K562 (cell line): ENCODE measurements around the gene HYAL1. TPM values are rescaled to one million over a fixed set of nuclear protein-coding genes. Genes with fewer than 3 reads are reported as not detected.
A peak's percentile ranks its signal among the peaks of the same experiment; 100 is the strongest.

Source experiments
- MYBL2 ChIP-seq, 2 experiments: fragments of 450-650 bp in 1 of 2; sonication (generic) in 1 of 2; formaldehyde crosslinking in 1 of 2; IDR thresholded peaks; 2 replicates each; pipeline versions ENCODE4 v1.6.1 to v1.8.1; 2017 to 2022; ENCODE audit warnings: borderline replicate concordance in 1 of 2, inconsistent platforms in 1 of 2, low read depth in 1 of 2, mild to moderate bottlenecking in 1 of 2, missing genetic modification reagents in 1 of 2, moderate library complexity in 1 of 2
- NCOR1 ChIP-seq: fragments of 450-650 bp; IDR thresholded peaks from 2 replicates; pipeline ENCODE4 v1.6.1; 2016; ENCODE audit warnings: mild to moderate bottlenecking, moderate library complexity
- ZNF174 ChIP-seq: fragments of 250-450 bp; sonication (Bioruptor Pico); IDR thresholded peaks from 2 replicates; pipeline ENCODE4 v1.4.0; 2020; ENCODE audit warnings: mild to moderate bottlenecking
- ZNF561 ChIP-seq: fragments of 450-650 bp; formaldehyde crosslinking; conservative IDR thresholded peaks from 2 replicates; pipeline ENCODE4 v1.4.0; 2020; ENCODE audit warnings: mild to moderate bottlenecking, moderate library complexity
- ZSCAN29 ChIP-seq: fragments of 450-650 bp; IDR thresholded peaks from 2 replicates; pipeline ENCODE4 v1.6.1; 2017
- polyA plus RNA-seq, 8 experiments: library from polyadenylated mRNA; depleted of rRNA in 4 of 8; stranded (reverse) in 5 of 8; unstranded in 3 of 8; fragments of >200 nt; fragmentation: Nextera tagmentation in 2 of 8; fragmentation: Illumina TruSeq in 1 of 8; extraction: Ambion mirVana in 2 of 8; extraction: Trizol in 1 of 8; gene quantifications; 2 replicates each; pipeline versions ENCODE4 v1.2.1 to v1.2.3, GENCODE V29; 2011 to 2014; ENCODE audit warnings: inconsistent platforms in 1 of 8, missing spikeins in 1 of 8
- total RNA-seq, 7 experiments: library from RNA; depleted of rRNA in 6 of 7; stranded (reverse); fragments of >200 nt in 6 of 7; fragmentation: Illumina TruSeq in 2 of 7; extraction: Trizol in 2 of 7; gene quantifications; 2 replicates each; pipeline versions ENCODE4 v1.2.1 to v1.2.3, GENCODE V29; 2011 to 2021; ENCODE audit warnings: low replicate concordance in 1 of 7
- TF ChIP-seq, protein P1 (sequence below): fragments of 450-650 bp; IDR thresholded peaks from 2 replicates; pipeline ENCODE4 v1.6.1; 2016; ENCODE audit warnings: mild to moderate bottlenecking, moderate library complexity
- TF ChIP-seq, protein P2 (sequence below): IDR thresholded peaks from 3 replicates; pipeline ENCODE4 v1.6.1; 2011; ENCODE audit warnings: borderline replicate concordance, mild to moderate bottlenecking, moderate library complexity; ENCODE audit not compliant: insufficient read length; ENCODE audit errors: extremely low read depth
- TF ChIP-seq, protein P3 (sequence below), 2 experiments: fragments of 450-650 bp in 1 of 2; IDR thresholded peaks; 2 replicates each; pipeline ENCODE4 v1.6.1; 2011 to 2017; ENCODE audit warnings: low read depth in 2 of 2, antibody characterized with exemption in 1 of 2, borderline replicate concordance in 1 of 2, low read length in 1 of 2, mild to moderate bottlenecking in 1 of 2, mixed read lengths in 1 of 2; ENCODE audit not compliant: control insufficient read depth in 1 of 2

The HYAL1 gene
- total and polyA plus RNA-seq, 9 of the 15 experiments (the other 6 are each of a cell fraction or from before 2014, with no cell fraction given): 1.4 to 8.5 (median 4.7) TPM

DNA sequence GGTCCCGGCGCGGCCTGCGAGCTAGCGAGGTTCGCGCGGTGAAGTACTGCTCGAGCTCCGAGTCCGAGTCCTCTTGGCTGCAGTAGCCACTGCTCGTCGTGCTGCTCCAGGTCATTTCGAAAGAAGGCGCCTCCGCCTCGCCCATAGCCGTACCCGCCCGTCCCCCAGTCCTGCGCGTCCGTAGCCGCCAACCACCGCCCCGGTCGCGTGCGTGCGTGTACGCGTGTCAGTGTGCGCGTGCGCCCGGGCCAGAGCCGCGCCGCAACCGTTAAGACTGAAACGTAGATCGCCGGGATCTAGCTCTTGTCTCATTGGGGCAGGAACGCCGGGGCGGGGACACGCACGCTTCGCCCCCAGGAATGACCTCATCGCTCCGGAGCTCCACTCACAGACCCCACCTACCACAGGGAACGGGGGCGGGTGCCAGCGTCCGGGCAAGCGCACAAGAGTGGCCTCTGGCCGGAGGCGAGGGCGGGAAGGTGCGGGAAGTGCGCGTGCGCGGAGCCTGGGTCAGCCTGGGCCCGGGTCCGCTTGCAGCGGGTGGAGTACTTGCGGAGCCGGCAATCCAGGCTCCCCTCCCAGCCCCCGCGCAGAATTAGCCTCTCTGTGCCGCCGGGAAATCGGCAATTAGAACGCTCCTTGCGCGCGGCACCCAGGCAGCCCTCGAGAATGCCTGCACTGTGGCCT, 33.9 kb upstream of the HYAL1 start (continued):
- TF ChIP-seq, protein P1, sequence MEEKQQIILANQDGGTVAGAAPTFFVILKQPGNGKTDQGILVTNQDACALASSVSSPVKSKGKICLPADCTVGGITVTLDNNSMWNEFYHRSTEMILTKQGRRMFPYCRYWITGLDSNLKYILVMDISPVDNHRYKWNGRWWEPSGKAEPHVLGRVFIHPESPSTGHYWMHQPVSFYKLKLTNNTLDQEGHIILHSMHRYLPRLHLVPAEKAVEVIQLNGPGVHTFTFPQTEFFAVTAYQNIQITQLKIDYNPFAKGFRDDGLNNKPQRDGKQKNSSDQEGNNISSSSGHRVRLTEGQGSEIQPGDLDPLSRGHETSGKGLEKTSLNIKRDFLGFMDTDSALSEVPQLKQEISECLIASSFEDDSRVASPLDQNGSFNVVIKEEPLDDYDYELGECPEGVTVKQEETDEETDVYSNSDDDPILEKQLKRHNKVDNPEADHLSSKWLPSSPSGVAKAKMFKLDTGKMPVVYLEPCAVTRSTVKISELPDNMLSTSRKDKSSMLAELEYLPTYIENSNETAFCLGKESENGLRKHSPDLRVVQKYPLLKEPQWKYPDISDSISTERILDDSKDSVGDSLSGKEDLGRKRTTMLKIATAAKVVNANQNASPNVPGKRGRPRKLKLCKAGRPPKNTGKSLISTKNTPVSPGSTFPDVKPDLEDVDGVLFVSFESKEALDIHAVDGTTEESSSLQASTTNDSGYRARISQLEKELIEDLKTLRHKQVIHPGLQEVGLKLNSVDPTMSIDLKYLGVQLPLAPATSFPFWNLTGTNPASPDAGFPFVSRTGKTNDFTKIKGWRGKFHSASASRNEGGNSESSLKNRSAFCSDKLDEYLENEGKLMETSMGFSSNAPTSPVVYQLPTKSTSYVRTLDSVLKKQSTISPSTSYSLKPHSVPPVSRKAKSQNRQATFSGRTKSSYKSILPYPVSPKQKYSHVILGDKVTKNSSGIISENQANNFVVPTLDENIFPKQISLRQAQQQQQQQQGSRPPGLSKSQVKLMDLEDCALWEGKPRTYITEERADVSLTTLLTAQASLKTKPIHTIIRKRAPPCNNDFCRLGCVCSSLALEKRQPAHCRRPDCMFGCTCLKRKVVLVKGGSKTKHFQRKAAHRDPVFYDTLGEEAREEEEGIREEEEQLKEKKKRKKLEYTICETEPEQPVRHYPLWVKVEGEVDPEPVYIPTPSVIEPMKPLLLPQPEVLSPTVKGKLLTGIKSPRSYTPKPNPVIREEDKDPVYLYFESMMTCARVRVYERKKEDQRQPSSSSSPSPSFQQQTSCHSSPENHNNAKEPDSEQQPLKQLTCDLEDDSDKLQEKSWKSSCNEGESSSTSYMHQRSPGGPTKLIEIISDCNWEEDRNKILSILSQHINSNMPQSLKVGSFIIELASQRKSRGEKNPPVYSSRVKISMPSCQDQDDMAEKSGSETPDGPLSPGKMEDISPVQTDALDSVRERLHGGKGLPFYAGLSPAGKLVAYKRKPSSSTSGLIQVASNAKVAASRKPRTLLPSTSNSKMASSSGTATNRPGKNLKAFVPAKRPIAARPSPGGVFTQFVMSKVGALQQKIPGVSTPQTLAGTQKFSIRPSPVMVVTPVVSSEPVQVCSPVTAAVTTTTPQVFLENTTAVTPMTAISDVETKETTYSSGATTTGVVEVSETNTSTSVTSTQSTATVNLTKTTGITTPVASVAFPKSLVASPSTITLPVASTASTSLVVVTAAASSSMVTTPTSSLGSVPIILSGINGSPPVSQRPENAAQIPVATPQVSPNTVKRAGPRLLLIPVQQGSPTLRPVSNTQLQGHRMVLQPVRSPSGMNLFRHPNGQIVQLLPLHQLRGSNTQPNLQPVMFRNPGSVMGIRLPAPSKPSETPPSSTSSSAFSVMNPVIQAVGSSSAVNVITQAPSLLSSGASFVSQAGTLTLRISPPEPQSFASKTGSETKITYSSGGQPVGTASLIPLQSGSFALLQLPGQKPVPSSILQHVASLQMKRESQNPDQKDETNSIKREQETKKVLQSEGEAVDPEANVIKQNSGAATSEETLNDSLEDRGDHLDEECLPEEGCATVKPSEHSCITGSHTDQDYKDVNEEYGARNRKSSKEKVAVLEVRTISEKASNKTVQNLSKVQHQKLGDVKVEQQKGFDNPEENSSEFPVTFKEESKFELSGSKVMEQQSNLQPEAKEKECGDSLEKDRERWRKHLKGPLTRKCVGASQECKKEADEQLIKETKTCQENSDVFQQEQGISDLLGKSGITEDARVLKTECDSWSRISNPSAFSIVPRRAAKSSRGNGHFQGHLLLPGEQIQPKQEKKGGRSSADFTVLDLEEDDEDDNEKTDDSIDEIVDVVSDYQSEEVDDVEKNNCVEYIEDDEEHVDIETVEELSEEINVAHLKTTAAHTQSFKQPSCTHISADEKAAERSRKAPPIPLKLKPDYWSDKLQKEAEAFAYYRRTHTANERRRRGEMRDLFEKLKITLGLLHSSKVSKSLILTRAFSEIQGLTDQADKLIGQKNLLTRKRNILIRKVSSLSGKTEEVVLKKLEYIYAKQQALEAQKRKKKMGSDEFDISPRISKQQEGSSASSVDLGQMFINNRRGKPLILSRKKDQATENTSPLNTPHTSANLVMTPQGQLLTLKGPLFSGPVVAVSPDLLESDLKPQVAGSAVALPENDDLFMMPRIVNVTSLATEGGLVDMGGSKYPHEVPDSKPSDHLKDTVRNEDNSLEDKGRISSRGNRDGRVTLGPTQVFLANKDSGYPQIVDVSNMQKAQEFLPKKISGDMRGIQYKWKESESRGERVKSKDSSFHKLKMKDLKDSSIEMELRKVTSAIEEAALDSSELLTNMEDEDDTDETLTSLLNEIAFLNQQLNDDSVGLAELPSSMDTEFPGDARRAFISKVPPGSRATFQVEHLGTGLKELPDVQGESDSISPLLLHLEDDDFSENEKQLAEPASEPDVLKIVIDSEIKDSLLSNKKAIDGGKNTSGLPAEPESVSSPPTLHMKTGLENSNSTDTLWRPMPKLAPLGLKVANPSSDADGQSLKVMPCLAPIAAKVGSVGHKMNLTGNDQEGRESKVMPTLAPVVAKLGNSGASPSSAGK: peak; percentile 82
- TF ChIP-seq MYBL2 (IDR thresholded peaks at IDR 0.05; ENCODE audit: low read depth) (peak; percentile 85), MYBL2 (CRISPR knock-in tag; IDR thresholded peaks at IDR 0.05; ENCODE audit: borderline replicate concordance) (no peak), NCOR1 (no peak), ZNF174 (CRISPR knock-in tag) (no peak), ZNF561 (CRISPR knock-in tag) (no peak), ZSCAN29 (no peak)
- TF ChIP-seq, protein P2, sequence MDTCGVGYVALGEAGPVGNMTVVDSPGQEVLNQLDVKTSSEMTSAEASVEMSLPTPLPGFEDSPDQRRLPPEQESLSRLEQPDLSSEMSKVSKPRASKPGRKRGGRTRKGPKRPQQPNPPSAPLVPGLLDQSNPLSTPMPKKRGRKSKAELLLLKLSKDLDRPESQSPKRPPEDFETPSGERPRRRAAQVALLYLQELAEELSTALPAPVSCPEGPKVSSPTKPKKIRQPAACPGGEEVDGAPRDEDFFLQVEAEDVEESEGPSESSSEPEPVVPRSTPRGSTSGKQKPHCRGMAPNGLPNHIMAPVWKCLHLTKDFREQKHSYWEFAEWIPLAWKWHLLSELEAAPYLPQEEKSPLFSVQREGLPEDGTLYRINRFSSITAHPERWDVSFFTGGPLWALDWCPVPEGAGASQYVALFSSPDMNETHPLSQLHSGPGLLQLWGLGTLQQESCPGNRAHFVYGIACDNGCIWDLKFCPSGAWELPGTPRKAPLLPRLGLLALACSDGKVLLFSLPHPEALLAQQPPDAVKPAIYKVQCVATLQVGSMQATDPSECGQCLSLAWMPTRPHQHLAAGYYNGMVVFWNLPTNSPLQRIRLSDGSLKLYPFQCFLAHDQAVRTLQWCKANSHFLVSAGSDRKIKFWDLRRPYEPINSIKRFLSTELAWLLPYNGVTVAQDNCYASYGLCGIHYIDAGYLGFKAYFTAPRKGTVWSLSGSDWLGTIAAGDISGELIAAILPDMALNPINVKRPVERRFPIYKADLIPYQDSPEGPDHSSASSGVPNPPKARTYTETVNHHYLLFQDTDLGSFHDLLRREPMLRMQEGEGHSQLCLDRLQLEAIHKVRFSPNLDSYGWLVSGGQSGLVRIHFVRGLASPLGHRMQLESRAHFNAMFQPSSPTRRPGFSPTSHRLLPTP: no peak
- TF ChIP-seq, protein P3, sequence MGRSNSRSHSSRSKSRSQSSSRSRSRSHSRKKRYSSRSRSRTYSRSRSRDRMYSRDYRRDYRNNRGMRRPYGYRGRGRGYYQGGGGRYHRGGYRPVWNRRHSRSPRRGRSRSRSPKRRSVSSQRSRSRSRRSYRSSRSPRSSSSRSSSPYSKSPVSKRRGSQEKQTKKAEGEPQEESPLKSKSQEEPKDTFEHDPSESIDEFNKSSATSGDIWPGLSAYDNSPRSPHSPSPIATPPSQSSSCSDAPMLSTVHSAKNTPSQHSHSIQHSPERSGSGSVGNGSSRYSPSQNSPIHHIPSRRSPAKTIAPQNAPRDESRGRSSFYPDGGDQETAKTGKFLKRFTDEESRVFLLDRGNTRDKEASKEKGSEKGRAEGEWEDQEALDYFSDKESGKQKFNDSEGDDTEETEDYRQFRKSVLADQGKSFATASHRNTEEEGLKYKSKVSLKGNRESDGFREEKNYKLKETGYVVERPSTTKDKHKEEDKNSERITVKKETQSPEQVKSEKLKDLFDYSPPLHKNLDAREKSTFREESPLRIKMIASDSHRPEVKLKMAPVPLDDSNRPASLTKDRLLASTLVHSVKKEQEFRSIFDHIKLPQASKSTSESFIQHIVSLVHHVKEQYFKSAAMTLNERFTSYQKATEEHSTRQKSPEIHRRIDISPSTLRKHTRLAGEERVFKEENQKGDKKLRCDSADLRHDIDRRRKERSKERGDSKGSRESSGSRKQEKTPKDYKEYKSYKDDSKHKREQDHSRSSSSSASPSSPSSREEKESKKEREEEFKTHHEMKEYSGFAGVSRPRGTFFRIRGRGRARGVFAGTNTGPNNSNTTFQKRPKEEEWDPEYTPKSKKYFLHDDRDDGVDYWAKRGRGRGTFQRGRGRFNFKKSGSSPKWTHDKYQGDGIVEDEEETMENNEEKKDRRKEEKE (IDR thresholded peaks at IDR 0.05; ENCODE audit: borderline replicate concordance in 1 of 2, control insufficient read depth in 1 of 2, low read depth in 2 of 2, low read length in 1 of 2): no peak
